Brain microvascular endothelial cell (primary cell): ENCODE measurements around the gene KANSL1.

ENCODE experiments used
- DNase-seq: peaks from one replicate; pipeline ENCODE4 v3.0.0-alpha.2; 2020
- H3K27ac ChIP-seq: fragments of 250-450 bp; sonication (Bioruptor Pico); 2 replicates; pipeline ENCODE4 v1.5.1; 2020; ENCODE audit warnings: mild to moderate bottlenecking, moderate library complexity
- H3K27me3 ChIP-seq: fragments of 250-450 bp; sonication (Bioruptor Pico); replicated peaks from 2 replicates; pipeline ENCODE4 v1.5.1; 2020; ENCODE audit warnings: mild to moderate bottlenecking
- H3K36me3 ChIP-seq: fragments of 250-450 bp; sonication (Bioruptor Pico); replicated peaks from 2 replicates; pipeline ENCODE4 v1.5.1; 2020; ENCODE audit warnings: mild to moderate bottlenecking
- H3K4me3 ChIP-seq: 2 replicates; pipeline ENCODE4 v1.5.1; 2011; ENCODE audit warnings: low read depth, mild to moderate bottlenecking, control low read depth, low read length, moderate library complexity
- in situ Hi-C: cut with HindIII; loops from 2 replicates; pipeline ENCODE4 v1.10.0; 2017; ENCODE audit warnings: low sequenced_read_pairs, low pct_ligation_motif_present
- TF ChIP-seq, protein P1 (sequence below): IDR thresholded peaks from 2 replicates; pipeline ENCODE4 v1.5.1; 2011; ENCODE audit warnings: low read depth, mild to moderate bottlenecking, moderate library complexity, low read length, control low read depth, inconsistent platforms; ENCODE audit errors: missing control alignments

The KANSL1 gene

DNA sequence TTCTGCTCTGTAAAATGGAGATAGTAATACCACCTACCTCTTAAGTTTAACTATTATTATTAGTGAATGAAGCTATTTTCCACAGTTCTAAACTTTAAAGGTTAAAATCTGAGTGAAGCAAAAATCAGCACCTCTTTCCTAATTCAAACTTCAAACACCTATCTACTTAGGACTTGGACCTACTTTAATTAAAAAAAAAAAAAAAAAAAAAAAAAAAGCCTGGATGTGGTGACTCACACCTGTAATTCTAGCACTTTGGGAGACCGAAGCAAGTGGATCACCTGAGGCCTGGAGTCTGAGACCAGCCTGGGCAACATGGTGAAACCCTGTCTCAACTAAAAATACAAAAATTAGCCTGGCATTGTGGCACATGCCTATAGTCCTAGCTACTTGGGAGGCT is 5.0 kb upstream of the KANSL1 start:
- no peak overlapping the region for H3K4me3 ChIP-seq
- no peak for DNase-seq
- no peaks in the 10 kb centered on the region for H3K27me3 ChIP-seq
- TF ChIP-seq, protein P1, sequence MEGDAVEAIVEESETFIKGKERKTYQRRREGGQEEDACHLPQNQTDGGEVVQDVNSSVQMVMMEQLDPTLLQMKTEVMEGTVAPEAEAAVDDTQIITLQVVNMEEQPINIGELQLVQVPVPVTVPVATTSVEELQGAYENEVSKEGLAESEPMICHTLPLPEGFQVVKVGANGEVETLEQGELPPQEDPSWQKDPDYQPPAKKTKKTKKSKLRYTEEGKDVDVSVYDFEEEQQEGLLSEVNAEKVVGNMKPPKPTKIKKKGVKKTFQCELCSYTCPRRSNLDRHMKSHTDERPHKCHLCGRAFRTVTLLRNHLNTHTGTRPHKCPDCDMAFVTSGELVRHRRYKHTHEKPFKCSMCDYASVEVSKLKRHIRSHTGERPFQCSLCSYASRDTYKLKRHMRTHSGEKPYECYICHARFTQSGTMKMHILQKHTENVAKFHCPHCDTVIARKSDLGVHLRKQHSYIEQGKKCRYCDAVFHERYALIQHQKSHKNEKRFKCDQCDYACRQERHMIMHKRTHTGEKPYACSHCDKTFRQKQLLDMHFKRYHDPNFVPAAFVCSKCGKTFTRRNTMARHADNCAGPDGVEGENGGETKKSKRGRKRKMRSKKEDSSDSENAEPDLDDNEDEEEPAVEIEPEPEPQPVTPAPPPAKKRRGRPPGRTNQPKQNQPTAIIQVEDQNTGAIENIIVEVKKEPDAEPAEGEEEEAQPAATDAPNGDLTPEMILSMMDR, result no peak
- H3K27ac ChIP-seq, result no peak overlapping the region
- H3K36me3 ChIP-seq, result no peaks in the 10 kb centered on the region
- in situ Hi-C loops, result no loop called here

DNA sequence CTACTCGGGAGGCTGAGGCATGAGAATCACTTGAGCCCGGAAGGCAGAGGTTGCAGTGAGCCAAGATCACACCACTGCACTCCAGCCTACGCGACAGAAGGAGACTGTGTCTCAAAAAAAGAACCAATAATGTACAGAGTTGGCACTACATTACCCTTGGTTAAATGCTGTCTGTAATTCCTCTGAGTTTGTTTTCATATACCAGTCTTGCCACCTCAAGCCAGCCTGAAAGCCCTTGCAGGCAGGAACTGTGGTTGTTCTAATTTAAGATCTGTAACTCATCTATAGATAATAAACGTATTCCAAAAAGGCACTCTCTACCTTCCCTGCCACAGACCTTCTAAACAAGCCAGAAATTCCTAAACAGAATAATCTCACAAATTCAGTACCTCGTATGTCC is 4.3 kb upstream of the KANSL1 start:
- H3K27ac ChIP-seq, result no peak overlapping the region
- in situ Hi-C loops, result no loop called here

DNA sequence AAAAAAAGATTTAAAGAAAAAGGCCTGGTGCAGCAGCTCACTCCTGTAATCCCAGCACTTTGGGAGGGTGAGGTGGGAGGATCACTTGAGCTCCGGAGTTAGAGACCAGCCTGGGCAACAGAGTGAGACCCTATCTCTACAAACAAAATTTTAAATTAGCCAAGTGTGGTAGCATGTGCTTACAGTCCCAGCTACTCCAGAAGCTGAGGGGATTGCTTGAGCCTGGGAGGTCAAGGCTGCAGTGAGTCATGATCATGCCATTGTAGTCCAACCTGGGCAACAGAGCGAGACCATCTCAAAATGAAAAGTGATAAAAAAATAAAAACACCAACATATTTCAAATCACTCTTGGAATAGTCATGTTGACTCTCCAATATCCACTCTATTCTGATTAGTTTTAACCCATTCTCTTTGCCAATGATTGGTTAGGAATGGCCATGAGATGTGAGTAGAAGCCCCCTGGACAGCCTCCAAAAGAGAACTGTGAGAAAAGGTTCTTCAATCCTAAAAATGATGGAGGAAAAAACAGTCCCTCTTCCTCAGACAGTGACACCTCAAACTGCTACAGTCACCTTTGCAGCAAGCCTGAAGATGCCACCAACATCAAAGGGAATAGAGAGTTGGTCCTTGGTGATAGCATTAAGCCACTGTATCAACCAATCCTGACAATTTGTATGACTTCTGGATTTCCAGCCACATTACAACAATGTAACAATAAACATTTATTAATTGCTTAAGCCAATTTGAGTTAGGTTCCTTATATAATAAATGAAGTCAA is 2.9 kb upstream of the KANSL1 start:
- no peak overlapping the region for H3K27ac ChIP-seq
- no peak overlapping the region for H3K4me3 ChIP-seq
- TF ChIP-seq, protein P1, result no peak
- no peak for DNase-seq
- H3K27me3 ChIP-seq, result no peaks in the 10 kb centered on the region
- in situ Hi-C loops, result no loop called here
- no peaks in the 10 kb centered on the region for H3K36me3 ChIP-seq

More for the DNA sequence above, 4.3 kb upstream of the KANSL1 start:
- TF ChIP-seq, protein P1, result no peak
- DNase-seq, result no peak
- no peak overlapping the region for H3K4me3 ChIP-seq
- H3K36me3 ChIP-seq, result no peaks in the 10 kb centered on the region
- no peaks in the 10 kb centered on the region for H3K27me3 ChIP-seq

DNA sequence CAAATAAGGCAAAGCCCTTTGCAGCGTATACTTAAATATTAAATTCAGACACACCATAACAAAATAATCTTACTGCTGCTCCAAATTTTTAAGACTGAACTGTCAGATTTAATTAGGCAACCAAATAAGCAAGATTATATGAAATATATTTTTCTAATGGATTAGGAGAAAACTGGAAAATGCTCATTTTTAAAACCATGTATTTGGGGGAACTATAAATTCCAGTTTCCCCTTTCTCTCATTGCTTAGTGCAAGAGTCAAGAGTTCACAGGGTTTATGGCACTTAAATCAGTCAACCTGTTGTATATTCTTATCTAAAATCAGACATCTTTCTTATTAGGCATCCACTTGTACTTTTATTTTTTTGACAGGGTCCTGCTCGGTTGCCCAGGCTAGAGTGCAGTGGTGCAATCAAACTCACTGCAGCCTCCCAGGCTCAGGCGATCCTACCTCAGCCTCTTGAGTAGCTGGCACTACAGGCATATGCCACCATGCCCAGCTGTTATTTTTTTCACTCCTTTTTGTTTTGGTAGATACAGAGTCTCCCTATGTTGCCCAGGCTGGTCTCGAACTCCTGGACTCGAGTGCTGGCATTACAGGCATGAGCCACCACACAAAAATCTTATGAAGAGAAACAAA is 2.1 kb upstream of the KANSL1 start:
- no peak overlapping the region for H3K4me3 ChIP-seq

DNA sequence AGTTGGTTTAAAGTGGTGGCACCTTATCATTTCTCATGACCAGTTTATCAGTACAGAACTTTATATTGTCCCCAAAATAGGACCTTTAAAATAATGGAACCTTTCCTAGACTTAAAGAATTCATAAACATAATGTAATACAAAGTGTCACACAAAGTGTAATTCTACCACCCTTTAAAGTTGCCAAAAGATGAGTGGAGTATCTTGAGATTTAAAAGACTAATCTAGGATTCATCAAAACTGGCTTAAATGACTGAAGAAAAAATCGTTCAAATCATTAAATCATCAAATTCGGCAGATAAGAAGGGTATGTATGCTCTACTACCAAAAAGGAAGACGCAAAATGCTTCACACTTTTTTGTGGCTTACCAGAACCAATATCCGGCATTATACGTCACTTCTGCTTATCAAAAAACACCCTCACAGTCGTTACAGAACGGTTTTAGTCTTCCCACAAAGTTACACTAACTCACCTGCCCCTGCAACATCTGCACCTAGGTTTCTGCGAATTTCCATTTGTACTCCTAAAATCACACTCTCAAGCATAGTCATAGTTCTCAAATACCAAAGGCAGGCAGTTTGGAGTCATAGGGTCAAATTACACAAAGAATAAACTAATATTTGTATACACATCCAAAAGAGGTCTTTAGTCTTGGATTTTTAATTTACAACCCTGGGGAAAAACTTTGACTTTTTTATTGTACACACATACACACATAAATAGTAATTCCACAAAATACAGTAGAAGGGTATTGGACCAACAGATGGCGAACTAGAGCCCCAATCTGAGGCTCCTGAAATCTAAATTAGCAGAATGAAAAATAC is 1.4 kb upstream of the KANSL1 start:
- TF ChIP-seq, protein P1, result peak; percentile 71
- peak; percentile 45 for DNase-seq
- Histone ChIP-seq H3K36me3 (no peaks in the 10 kb centered on the region), H3K27ac (peak overlapping the region; percentile 91), H3K27me3 (no peaks in the 10 kb centered on the region), H3K4me3 (peak overlapping the region; percentile 80)
- in situ Hi-C loops, result no loop called here

More for the DNA sequence above, 2.1 kb upstream of the KANSL1 start:
- TF ChIP-seq, protein P1, result no peak
- in situ Hi-C loops, result no loop called here
- no peak for DNase-seq
- no peak overlapping the region for H3K27ac ChIP-seq
- H3K36me3 ChIP-seq, result no peaks in the 10 kb centered on the region
- no peaks in the 10 kb centered on the region for H3K27me3 ChIP-seq
